Measurements from ENCODE around the gene CDC73.

- TF ChIP-seq, protein P1, sequence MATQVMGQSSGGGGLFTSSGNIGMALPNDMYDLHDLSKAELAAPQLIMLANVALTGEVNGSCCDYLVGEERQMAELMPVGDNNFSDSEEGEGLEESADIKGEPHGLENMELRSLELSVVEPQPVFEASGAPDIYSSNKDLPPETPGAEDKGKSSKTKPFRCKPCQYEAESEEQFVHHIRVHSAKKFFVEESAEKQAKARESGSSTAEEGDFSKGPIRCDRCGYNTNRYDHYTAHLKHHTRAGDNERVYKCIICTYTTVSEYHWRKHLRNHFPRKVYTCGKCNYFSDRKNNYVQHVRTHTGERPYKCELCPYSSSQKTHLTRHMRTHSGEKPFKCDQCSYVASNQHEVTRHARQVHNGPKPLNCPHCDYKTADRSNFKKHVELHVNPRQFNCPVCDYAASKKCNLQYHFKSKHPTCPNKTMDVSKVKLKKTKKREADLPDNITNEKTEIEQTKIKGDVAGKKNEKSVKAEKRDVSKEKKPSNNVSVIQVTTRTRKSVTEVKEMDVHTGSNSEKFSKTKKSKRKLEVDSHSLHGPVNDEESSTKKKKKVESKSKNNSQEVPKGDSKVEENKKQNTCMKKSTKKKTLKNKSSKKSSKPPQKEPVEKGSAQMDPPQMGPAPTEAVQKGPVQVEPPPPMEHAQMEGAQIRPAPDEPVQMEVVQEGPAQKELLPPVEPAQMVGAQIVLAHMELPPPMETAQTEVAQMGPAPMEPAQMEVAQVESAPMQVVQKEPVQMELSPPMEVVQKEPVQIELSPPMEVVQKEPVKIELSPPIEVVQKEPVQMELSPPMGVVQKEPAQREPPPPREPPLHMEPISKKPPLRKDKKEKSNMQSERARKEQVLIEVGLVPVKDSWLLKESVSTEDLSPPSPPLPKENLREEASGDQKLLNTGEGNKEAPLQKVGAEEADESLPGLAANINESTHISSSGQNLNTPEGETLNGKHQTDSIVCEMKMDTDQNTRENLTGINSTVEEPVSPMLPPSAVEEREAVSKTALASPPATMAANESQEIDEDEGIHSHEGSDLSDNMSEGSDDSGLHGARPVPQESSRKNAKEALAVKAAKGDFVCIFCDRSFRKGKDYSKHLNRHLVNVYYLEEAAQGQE (IDR thresholded peaks at IDR 0.05; ENCODE audit: low read depth): no peak
- TF ChIP-seq CEBPB (IDR thresholded peaks at IDR 0.05) (no peak), YY1 (IDR thresholded peaks at IDR 0.05; ENCODE audit: low read depth) (no peak), EP300 (IDR thresholded peaks at IDR 0.05; ENCODE audit: borderline replicate concordance) (no peak), RAD21 (IDR thresholded peaks at IDR 0.05; ENCODE audit: low read depth) (no peak), TAF1 (IDR thresholded peaks at IDR 0.05; ENCODE audit: low read depth) (no peak), TEAD4 (IDR thresholded peaks at IDR 0.05) (no peak), FOXM1 (IDR thresholded peaks at IDR 0.05; ENCODE audit: borderline replicate concordance, low read depth) (no peak), EGR1 (IDR thresholded peaks at IDR 0.05) (no peak), NFIC (IDR thresholded peaks at IDR 0.05) (no peak), CREB1 (IDR thresholded peaks at IDR 0.05; ENCODE audit: low read depth) (no peak), TCF12 (IDR thresholded peaks at IDR 0.05; ENCODE audit: low read depth) (no peak), USF1 (IDR thresholded peaks at IDR 0.05) (no peak)
- TF ChIP-seq, protein P2, sequence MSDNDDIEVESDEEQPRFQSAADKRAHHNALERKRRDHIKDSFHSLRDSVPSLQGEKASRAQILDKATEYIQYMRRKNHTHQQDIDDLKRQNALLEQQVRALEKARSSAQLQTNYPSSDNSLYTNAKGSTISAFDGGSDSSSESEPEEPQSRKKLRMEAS (IDR thresholded peaks at IDR 0.05): no peak
Observed at GRCh38 chr1:193301746-193302145, 179.9 kb downstream of the CDC73 start.

All from Ishikawa (cell line).